Measurements from ENCODE around the gene OR10H2. TPM values are rescaled to one million over a fixed set of nuclear protein-coding genes. Genes with fewer than 3 reads are reported as not detected.

Gene OR10H2
- total RNA-seq, 1 donor from 2014 or later: not detected

Other genes with a start within 250 kb of the OR10H2 start
- not detected in 2 replicates for gene PGLYRP2, start 248.5 kb upstream of the OR10H2 start, total RNA-seq
- gene CYP4F22, start 219.5 kb upstream of the OR10H2 start, total RNA-seq: not detected in 2 replicates
- gene CYP4F8, start 112.8 kb upstream of the OR10H2 start, total RNA-seq: not detected in 2 replicates
- not detected in 2 replicates for gene CYP4F3, start 87.1 kb upstream of the OR10H2 start, total RNA-seq
- gene CYP4F12, start 54.9 kb upstream of the OR10H2 start, total RNA-seq: not detected in 2 replicates
- not detected in 2 replicates for gene OR10H3, start 10.0 kb downstream of the OR10H2 start, total RNA-seq
- not detected in 2 replicates for gene OR10H5, start 59.6 kb downstream of the OR10H2 start, total RNA-seq
- not detected in 2 replicates for gene OR10H1, start 87.6 kb downstream of the OR10H2 start, total RNA-seq
- not detected in 2 replicates for gene CYP4F2, start 170.1 kb downstream of the OR10H2 start, total RNA-seq
- not detected in 2 replicates for gene CYP4F11, start 206.5 kb downstream of the OR10H2 start, total RNA-seq
- gene OR10H4, start 221.0 kb downstream of the OR10H2 start, total RNA-seq: not detected in 2 replicates

Measured in astrocyte (in vitro differentiated cells and primary cell).